ENCODE results near the gene SLC25A10. TPM values are rescaled to one million over a fixed set of nuclear protein-coding genes. Genes with fewer than 3 reads are reported as not detected.

Gene SLC25A10
- total and polyA plus RNA-seq, 2 of the 8 experiments (the other 6 are each of a cell fraction or from before 2014, with no cell fraction given) = 22.2 to 43.0 TPM

GRCh38 chr17:81683584-81684441 is 28.3 kb upstream of the SLC25A10 start, which contains the start of the genes ARL16 and HGS:
Gene ARL16, minus strand, starts transcription at chr17:81683797. Its CDS starts 44 bp downstream, at chr17:81683753.
Gene HGS, plus strand, starts transcription at chr17:81684011. Its CDS starts 56 bp downstream, at chr17:81684067.
- peak within 1 kb of the TSS; percentile 32 for H3K18ac ChIP-seq (ENCODE audit: extremely low read depth, low read length)
- peak within 1 kb of the TSS; percentile 56 for H4K5ac ChIP-seq (ENCODE audit: insufficient read length, low read depth, low read length)
- H3K27me3 ChIP-seq (replicated peaks in 1 of 4; ENCODE audit: control insufficient read depth in 3 of 4, extremely low read depth in 1 of 4, insufficient read depth in 3 of 4, low read length in 3 of 4) = no peaks in the 10 kb centered on the region; a peak in 1 of 7 replicates
- H2BK12ac ChIP-seq (ENCODE audit: low read depth, low read length) = no peak within 1 kb of the TSS
- peak within 1 kb of the TSS; percentile 60; the same call in 1 of the 2 replicates for H2BK5ac ChIP-seq (ENCODE audit: low read depth, low read length)
- peaks cover 4 to 39% of the 10 kb centered on the region in 2 experiments; a peak in 3 of 4 replicates for H3K79me2 ChIP-seq (ENCODE audit: control insufficient read depth in 1 of 2, insufficient read depth in 2 of 2, low read length in 2 of 2)
- CTCF ChIA-PET (ENCODE audit: partially characterized antibody) = interaction anchor here (0.8 to 3.1 kb wide), 9 partner anchors 8 to 185 kb away, joined by 3 to 20 read pairs (median 5); no protein-coding TSS in a partner anchor
- H2AK5ac ChIP-seq (ENCODE audit: low read depth, low read length) = peak within 1 kb of the TSS; percentile 95; the same call in 1 of the 2 replicates
- H3K9ac ChIP-seq (replicated peaks in 1 of 4; ENCODE audit: extremely low read depth in 1 of 4, low read depth in 3 of 4, low read length in 3 of 4) = peak within 1 kb of the TSS; percentile 72 to 76 (median 73)
- H3K36me3 ChIP-seq (ENCODE audit: control insufficient read depth in 2 of 4, insufficient read depth in 4 of 4, low read length in 3 of 4) = peaks cover 2 to 20% (median 16%) of the 10 kb centered on the region in 4 experiments; a peak in 6 of 8 replicates
- H3K23me2 ChIP-seq (ENCODE audit: low read depth, low read length) = peaks cover 12% of the 10 kb centered on the region
- no peak within 1 kb of the TSS for H2AFZ ChIP-seq (ENCODE audit: low read length)
- peaks cover 15% of the 10 kb centered on the region for H3K79me1 ChIP-seq (ENCODE audit: low read depth, low read length)
- no peak within 1 kb of the TSS for H2BK120ac ChIP-seq (replicated peaks; ENCODE audit: low read depth, low read length)
- H3K9me3 ChIP-seq (ENCODE audit: insufficient read depth in 2 of 2, low read depth in 1 of 2, low read length in 1 of 2) = no peaks in the 10 kb centered on the region
- POLR2A ChIA-PET (ENCODE audit: partially characterized antibody) = interaction anchor here (0.8 to 28.4 kb wide), 13 partner anchors 8 to 195 kb away, joined by 3 to 436 read pairs (median 5); partner anchors contain the start of genes CCDC137, MRPL12, NPLOC4 and OXLD1
- DNase-seq (ENCODE audit: low read depth in 1 of 2, low spot score in 2 of 2) (peak; percentile 97 to 98), FAIRE-seq (no peak)
- H2BK20ac ChIP-seq (ENCODE audit: low read length) = no peak within 1 kb of the TSS
- H4K20me1 ChIP-seq (replicated peaks in 1 of 2; ENCODE audit: control insufficient read depth in 1 of 2, insufficient read depth in 2 of 2, low read length in 2 of 2) = peaks cover 0 to 27% of the 10 kb centered on the region in 2 experiments
- H3K4ac ChIP-seq (replicated peaks; ENCODE audit: insufficient read length, low read depth, low read length) = no peak within 1 kb of the TSS
- H3K23ac ChIP-seq (ENCODE audit: insufficient read length) = no peak within 1 kb of the TSS
- H3K56ac ChIP-seq (replicated peaks; ENCODE audit: insufficient read length, low read depth, low read length) = peak within 1 kb of the TSS; percentile 70
- 2% methylated on average over 65 of the region's 112 CpGs; no CpG with 5 or more reads in 1 of the 2 experiments for WGBS, 2 experiments (ENCODE audit: extremely low coverage in 1 of 2, insufficient coverage in 1 of 2, insufficient read length in 1 of 2, insufficient replicate concordance in 2 of 2, low coverage in 1 of 2, low lambda C conversion rate in 2 of 2, missing lambda C conversion rate in 1 of 2)
- 0 out of 2 replicates have a peak within 1 kb of the TSS, but pooled peaks have one; percentile 61 for H2BK15ac ChIP-seq (ENCODE audit: low read length)
- peak within 1 kb of the TSS; percentile 90 for H4K8ac ChIP-seq (ENCODE audit: extremely low read depth, insufficient read depth, low read length)
- H4K91ac ChIP-seq (replicated peaks; ENCODE audit: insufficient read length, low read length) = peak within 1 kb of the TSS; percentile 34
- H3K4me1 ChIP-seq (replicated peaks in 1 of 4; ENCODE audit: control insufficient read depth in 3 of 4, insufficient read depth in 4 of 4, low read length in 3 of 4) = peaks cover 3 to 14% (median 7%) of the 10 kb centered on the region in 4 experiments; a peak in 6 of 7 replicates
- H3K4me3 ChIP-seq (ENCODE audit: extremely low read depth in 1 of 4, insufficient read depth in 2 of 4, low read depth in 3 of 4, low read length in 4 of 4) = peak within 1 kb of the TSS; percentile 76 to 89 (median 87)
- no peak within 1 kb of the TSS for H3K14ac ChIP-seq (ENCODE audit: insufficient read length)
- H3K4me2 ChIP-seq (ENCODE audit: insufficient read depth in 1 of 2, low read depth in 2 of 2, low read length in 2 of 2) = peak within 1 kb of the TSS; percentile 77 to 88
- H3K27ac ChIP-seq (ENCODE audit: low read depth, low read length) = peak within 1 kb of the TSS; percentile 58
- TF ChIP-seq CREB1 (IDR thresholded peaks at IDR 0.05) (peak; percentile 80), RAD21 (IDR thresholded peaks at IDR 0.05 in 1 of 2, conservative IDR thresholded peaks at IDR 0.05 in 1 of 2; ENCODE audit: low read depth in 2 of 2, low read length in 2 of 2) (no peak), ASH2L (IDR thresholded peaks at IDR 0.05; ENCODE audit: low read length) (peak; percentile 38), USF2 (IDR thresholded peaks at IDR 0.05; ENCODE audit: low read length) (no peak), YY1 (IDR thresholded peaks at IDR 0.05; ENCODE audit: low read depth, low read length) (no peak), RBBP5 (IDR thresholded peaks at IDR 0.05; ENCODE audit: borderline replicate concordance, low read depth, low read length) (peak; percentile 66), ATF3 (IDR thresholded peaks at IDR 0.05; ENCODE audit: insufficient read depth, low read depth, low read length) (no peak), TBP (IDR thresholded peaks at IDR 0.05; ENCODE audit: low read depth, low read length) (peak; percentile 31; the same call in 1 of the 2 replicates), KDM4A (IDR thresholded peaks at IDR 0.05; ENCODE audit: low read depth, low read length, severe bottlenecking) (peak; percentile 71)

Measured in H1 (cell line).